K562 (cell line): Measurements from ENCODE around the gene HELZ2. TPM values are rescaled to one million over a fixed set of nuclear protein-coding genes. Genes with fewer than 3 reads are reported as not detected.
A peak's percentile ranks its signal among the peaks of the same experiment; 100 is the strongest.

Experiments used
- ATAC-seq: fragments of 200-7000 bp; cut with Tn5 transposase; 3 replicates; pipeline ENCODE4 v1.9.1; 2020; ENCODE audit warnings: moderate library complexity
- BruUV-seq: library from RNA; stranded (reverse); fragments of 400-500 nt; replicated peaks from 2 replicates; lab custom pipeline; 2021; lab: Mats Ljungman, UMichigan
- CTCF ChIA-PET: fragments of 300-600 bp; formaldehyde crosslinking; extraction: SDS; loops from one replicate; lab custom pipeline; 2021; ENCODE audit warnings: low intra/inter-chr PET ratio; lab: Yijun Ruan, JAX
- POLR2A ChIA-PET: fragments of 300-600, 350-650 bp; sonication (Branson Sonifier 250); formaldehyde crosslinking; extraction: SDS; loops from one replicate; lab custom pipeline; 2021; ENCODE audit warnings: antibody characterized with exemption, inconsistent platforms; lab: Yijun Ruan, JAX
- DNase-seq, 4 experiments: peaks; one replicate each; pipeline versions ENCODE4 v3.0.0 to v3.0.0-alpha.2; 2011 to 2018; ENCODE audit warnings: low spot score in 3 of 4, mixed read lengths in 3 of 4; ENCODE audit errors: extremely low read depth in 1 of 4
- FAIRE-seq: peaks from 2 replicates; lab custom pipeline; 2011; peaks lifted over from hg19 to GRCh38; lab: Jason Lieb, UNC
- H2AFZ ChIP-seq: 2 replicates; pipeline ENCODE4 v1.6.0; 2011; ENCODE audit warnings: low read depth, low read length, control low read depth, inconsistent platforms
- H3K27ac ChIP-seq: fragments of 200-600 bp; 3 replicates; pipeline ENCODE4 v1.8.0; 2011; ENCODE audit warnings: low read depth, mild to moderate bottlenecking, control low read depth, inconsistent platforms, low read length, moderate library complexity, mixed read lengths; ENCODE audit errors: extremely low read depth
- H3K27me3 ChIP-seq, 2 experiments: fragments of 300-600 bp in 1 of 2; 2 replicates in 1 of 2; 3 replicates in 1 of 2; pipeline versions ENCODE4 v1.6.0 to v1.8.0; 2011; ENCODE audit warnings: inconsistent platforms in 2 of 2, low read length in 2 of 2, mild to moderate bottlenecking in 1 of 2, mixed read lengths in 1 of 2, moderate library complexity in 1 of 2; ENCODE audit not compliant: control insufficient read depth in 2 of 2, insufficient read depth in 2 of 2
- H3K36me3 ChIP-seq: fragments of 300-600 bp; 3 replicates; pipeline ENCODE4 v1.8.0; 2011; ENCODE audit warnings: mild to moderate bottlenecking, low read length, inconsistent platforms; ENCODE audit not compliant: control insufficient read depth, insufficient read depth
- H3K4me1 ChIP-seq, 2 experiments: fragments of 200-600 bp in 1 of 2; replicated peaks in 1 of 2; 2 replicates in 1 of 2; 3 replicates in 1 of 2; pipeline versions ENCODE4 v1.5.1 to v1.8.0; 2011; ENCODE audit warnings: inconsistent platforms in 2 of 2, low read length in 2 of 2, mild to moderate bottlenecking in 1 of 2, mixed read lengths in 1 of 2, moderate library complexity in 1 of 2; ENCODE audit not compliant: control insufficient read depth in 2 of 2, insufficient read depth in 2 of 2
- H3K4me2 ChIP-seq: 2 replicates; pipeline ENCODE4 v1.6.1; 2011; ENCODE audit warnings: low read length, control low read depth, inconsistent platforms, mixed read lengths; ENCODE audit not compliant: insufficient read depth
- H3K4me3 ChIP-seq: fragments of 200-600 bp; sonication (generic), shearing (Covaris generic); 2 replicates; pipeline ENCODE4 v1.5.1; 2016; ENCODE audit warnings: control low read depth, inconsistent platforms
- H3K79me2 ChIP-seq: fragments of 200-600 bp; 3 replicates; pipeline ENCODE4 v1.8.0; 2011; ENCODE audit warnings: low read length, inconsistent platforms; ENCODE audit not compliant: control insufficient read depth, insufficient read depth
- H3K9ac ChIP-seq, 2 experiments: 2 replicates each; pipeline versions ENCODE4 v1.6.0 to v1.6.1; 2011; ENCODE audit warnings: low read depth in 2 of 2, low read length in 2 of 2, control low read depth in 1 of 2, inconsistent platforms in 1 of 2, mild to moderate bottlenecking in 1 of 2, mixed read lengths in 1 of 2; ENCODE audit not compliant: insufficient read depth in 1 of 2
- H3K9me1 ChIP-seq: one replicate; pipeline ENCODE4 v1.6.0; 2011; ENCODE audit warnings: inconsistent platforms, mild to moderate bottlenecking, low read length, moderate library complexity; ENCODE audit not compliant: control insufficient read depth, insufficient read depth
- H3K9me3 ChIP-seq: replicated peaks from 2 replicates; pipeline ENCODE4 v1.5.1; 2011; ENCODE audit warnings: low read depth, low read length, inconsistent platforms; ENCODE audit not compliant: control insufficient read depth, insufficient read depth
- H4K20me1 ChIP-seq: replicated peaks from 2 replicates; pipeline ENCODE4 v1.6.1; 2011; ENCODE audit warnings: low read length, inconsistent platforms, mixed read lengths; ENCODE audit not compliant: control insufficient read depth, insufficient read depth
- RBM25 ChIP-seq: fragments of 200-400 bp; formaldehyde crosslinking; IDR thresholded peaks from 2 replicates; pipeline ENCODE4 v1.6.1; 2018; ENCODE audit warnings: low read length, low read depth, moderate library complexity; ENCODE audit not compliant: severe bottlenecking
- SPI1 ChIP-seq: IDR thresholded peaks from 2 replicates; pipeline ENCODE4 v1.6.1; 2011; ENCODE audit warnings: low read depth, low read length, control low read depth, borderline replicate concordance
- ZNF24 ChIP-seq: fragments of 450-650 bp; IDR thresholded peaks from 2 replicates; pipeline ENCODE4 v1.6.1; 2016
- WGBS: fragments of 100-300 bp; shearing (Covaris generic); methylation state at CpG from one replicate; pipeline ENCODE4 v1.1.6; 2016; ENCODE audit warnings: low coverage, mixed read lengths; ENCODE audit not compliant: insufficient coverage; ENCODE audit errors: missing lambda C conversion rate; 5-methylcytosine and 5-hydroxymethylcytosine counted together
- in situ Hi-C: fragments of 300-500 bp; cut with MboI; formaldehyde crosslinking; loops from 4 replicates; pipeline ENCODE4 v1.15.0; 2018; ENCODE audit warnings: inconsistent platforms, mixed read lengths
- intact Hi-C: fragments of 100-400 bp; cut with micrococcal nuclease; formaldehyde crosslinking; loops from 2 replicates; pipeline ENCODE4 v1.14.2; 2022
- polyA plus RNA-seq, 8 experiments: library from polyadenylated mRNA; depleted of rRNA in 4 of 8; stranded (reverse) in 5 of 8; unstranded in 3 of 8; fragments of >200 nt; fragmentation: Nextera tagmentation in 2 of 8; fragmentation: Illumina TruSeq in 1 of 8; extraction: Ambion mirVana in 2 of 8; extraction: Trizol in 1 of 8; gene quantifications; 2 replicates each; pipeline versions ENCODE4 v1.2.1 to v1.2.3, GENCODE V29; 2011 to 2014; ENCODE audit warnings: inconsistent platforms in 1 of 8, missing spikeins in 1 of 8
- total RNA-seq, 7 experiments: library from RNA; depleted of rRNA in 6 of 7; stranded (reverse); fragments of >200 nt in 6 of 7; fragmentation: Illumina TruSeq in 2 of 7; extraction: Trizol in 2 of 7; gene quantifications; 2 replicates each; pipeline versions ENCODE4 v1.2.1 to v1.2.3, GENCODE V29; 2011 to 2021; ENCODE audit warnings: low replicate concordance in 1 of 7

HELZ2 gene
- total and polyA plus RNA-seq, 9 of the 15 experiments (the other 6 are each of a cell fraction or from before 2014, with no cell fraction given) = 0.03 to 7.8 (median 2.9) TPM; not detected in 1

GRCh38 chr20:63546956-63547724, 26.9 kb downstream of the HELZ2 start:
- Histone ChIP-seq H3K9me3 (no peaks in the 10 kb centered on the region), H3K4me1 (peaks cover 0 to 67% of the 10 kb centered on the region in 2 experiments; a peak in 3 of 5 replicates), H2AFZ (no peak overlapping the region; the same call in 1 of the 2 replicates), H3K36me3 (no peaks in the 10 kb centered on the region), H3K79me2 (no peaks in the 10 kb centered on the region), H3K9ac (peak overlapping the region in 1 of 2 experiments; percentile 35; a peak in 1 of 4 replicates)
- intact Hi-C loops = no loop called here
- POLR2A ChIA-PET = interaction anchor here (0.7 to 1.5 kb wide), 3 partner anchors 8 to 148 kb away, joined by 3 to 5 read pairs (median 3); partner anchors contain the start of gene PPDPF
- in situ Hi-C loops = no loop called here
- no TSS peak for BruUV-seq
- CTCF ChIA-PET = no interaction called here
- TF ChIP-seq SPI1 (0 out of 2 replicates have a peak, but pooled peaks have one; percentile 25), RBM25 (no peak), ZNF24 (peak; percentile 95)
- TF ChIP-seq, all 486 proteins: peak for 2
- 21% methylated on average over 42 of the region's 58 CpGs for WGBS
- ATAC-seq = no peak
- Histone ChIP-seq H3K4me3 (no peak overlapping the region), H3K27ac (no peak overlapping the region), H3K4me2 (no peak overlapping the region), H3K27me3 (peaks cover 0 to 38% of the 10 kb centered on the region in 2 experiments; a peak in 4 of 5 replicates), H3K9me1 (no peaks in the 10 kb centered on the region), H4K20me1 (no peaks in the 10 kb centered on the region)
- no peak for DNase-seq
- no peak for FAIRE-seq
